ENCODE data around the gene CLDN22. TPM values are rescaled to one million over a fixed set of nuclear protein-coding genes. Genes with fewer than 3 reads are reported as not detected.
A peak's percentile ranks its signal among the peaks of the same experiment; 100 is the strongest.
"Not testable (repeated sequence)": the region's sequence is repeated elsewhere in the genome, so short reads cannot be mapped to it uniquely, and the experiment has no call there.

Gene CLDN22
- polyA plus RNA-seq, 5 donors, result 0.35 to 2.2 (median 0.95) TPM

DNA sequence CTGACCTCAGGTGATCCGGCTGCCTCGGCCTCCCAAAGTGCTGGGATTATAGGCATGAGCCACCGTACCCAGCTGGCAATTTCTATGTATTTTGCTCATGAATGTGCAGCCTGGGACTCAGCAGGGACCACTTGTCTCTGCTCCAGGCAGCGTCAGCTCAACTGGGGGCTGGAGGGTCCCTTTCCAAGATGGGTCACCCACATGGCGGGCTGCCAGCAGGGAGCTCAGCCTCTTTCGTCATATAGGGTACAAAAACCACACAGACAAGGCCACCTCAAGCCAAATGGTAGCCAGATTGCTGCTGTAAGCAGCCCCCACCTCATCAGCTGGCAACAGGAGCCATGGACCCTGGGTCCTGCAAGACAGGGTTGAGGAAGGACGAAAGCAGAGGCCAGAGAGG is 4.5 kb upstream of the CLDN22 start:
- no peak for DNase-seq

DNA sequence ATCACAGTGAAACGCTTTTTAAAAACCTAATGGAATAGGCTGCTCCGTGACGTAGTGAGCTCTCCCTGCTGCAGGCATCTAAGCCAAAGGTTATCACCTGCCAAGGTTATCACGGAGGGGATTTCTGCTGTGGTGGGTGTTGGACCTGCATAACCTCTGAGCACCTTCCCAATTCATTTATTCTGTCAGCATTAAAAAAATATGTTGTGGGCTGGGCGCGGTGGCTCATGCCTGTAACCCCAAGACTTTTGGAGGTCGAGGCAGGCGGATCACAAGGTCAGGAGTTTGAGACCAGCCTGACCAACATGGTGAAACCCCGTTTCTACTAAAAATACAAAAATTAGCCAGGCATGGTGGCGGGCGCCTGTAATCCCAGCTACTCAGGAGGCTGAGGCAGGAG is 4.0 kb upstream of the CLDN22 start:
- DNase-seq, result not testable (repeated sequence)

DNA sequence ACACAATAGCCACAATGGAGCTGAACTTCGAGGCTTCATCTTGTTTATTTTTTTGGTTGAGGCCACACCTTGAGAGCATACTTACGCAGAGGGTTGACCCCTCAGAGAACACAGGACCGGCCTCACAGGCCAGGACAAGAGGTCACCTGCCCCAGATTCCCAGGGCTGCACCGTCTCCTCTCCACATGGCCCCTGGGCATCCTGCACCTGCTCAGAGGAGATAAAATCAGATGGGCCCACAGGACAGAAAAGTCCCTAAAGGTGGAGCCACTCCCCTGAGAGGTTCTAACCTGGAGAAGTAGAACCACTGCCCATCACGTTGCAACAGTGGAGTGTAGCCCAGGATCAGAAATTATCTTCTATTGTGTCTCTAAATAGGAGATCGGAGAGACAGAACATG is 3.2 kb upstream of the CLDN22 start:
- DNase-seq, result no peak

GRCh38 chr4:183322326-183322725 is 2.2 kb upstream of the CLDN22 start, which contains the start of gene CLDN24:
CLDN24 (minus strand) TSS chr4:183322426; CDS start chr4:183322426, 0 bp downstream.
- DNase-seq, result no peak

GRCh38 chr4:183321516-183321915 is 1.4 kb upstream of the CLDN22 start:
- no peak for DNase-seq

DNA sequence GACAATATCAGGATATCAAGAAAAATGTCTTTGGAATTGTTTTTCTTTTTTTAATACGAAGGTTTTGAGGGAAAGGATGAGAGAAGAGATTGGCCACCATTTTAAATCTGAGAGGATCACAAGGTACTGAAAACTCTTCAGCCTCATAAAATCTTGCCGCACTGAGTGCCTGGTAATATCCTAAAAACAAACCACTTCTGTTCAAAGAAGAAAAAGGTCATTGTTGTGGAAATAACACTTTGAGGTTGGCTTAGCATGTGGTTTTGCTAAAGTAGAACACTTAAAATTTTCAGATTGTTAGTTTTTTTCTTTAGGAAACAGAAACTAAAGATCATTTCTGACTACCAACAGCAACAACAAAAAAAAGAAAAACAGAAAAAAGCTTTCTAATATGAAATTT is 1.0 kb upstream of the CLDN22 start:
- DNase-seq, result no peak

- DNase-seq, result no peak
Measured at GRCh38 chr4:183318656-183319055, 1.4 kb downstream of the CLDN22 start.

- no peak for DNase-seq
Measured at GRCh38 chr4:183314806-183315205, 5.3 kb downstream of the CLDN22 start.

- no peak for DNase-seq
Measured at GRCh38 chr4:183314336-183314735, 5.7 kb downstream of the CLDN22 start.

GRCh38 chr4:183312841-183313240 is 7.2 kb downstream of the CLDN22 start:
- DNase-seq, result no peak

DNA sequence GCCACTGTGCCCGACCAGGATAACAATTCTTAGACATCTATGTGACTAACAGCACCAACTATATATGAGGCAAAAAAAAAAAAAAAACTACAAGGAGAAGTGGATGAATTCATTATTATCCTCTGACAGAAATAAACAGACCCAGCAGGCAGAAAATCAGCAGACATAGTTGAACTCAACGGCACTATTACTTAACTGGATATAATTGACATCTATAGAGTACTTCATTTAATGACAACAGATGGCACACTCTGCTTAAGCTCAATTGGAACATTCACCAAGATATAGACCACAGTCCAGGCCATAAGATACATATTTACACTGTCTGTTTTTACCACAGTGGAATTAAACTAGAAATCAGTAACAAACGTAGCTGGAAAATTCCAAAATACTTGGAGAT is 13.3 kb downstream of the CLDN22 start:
- DNase-seq, result no peak

DNA sequence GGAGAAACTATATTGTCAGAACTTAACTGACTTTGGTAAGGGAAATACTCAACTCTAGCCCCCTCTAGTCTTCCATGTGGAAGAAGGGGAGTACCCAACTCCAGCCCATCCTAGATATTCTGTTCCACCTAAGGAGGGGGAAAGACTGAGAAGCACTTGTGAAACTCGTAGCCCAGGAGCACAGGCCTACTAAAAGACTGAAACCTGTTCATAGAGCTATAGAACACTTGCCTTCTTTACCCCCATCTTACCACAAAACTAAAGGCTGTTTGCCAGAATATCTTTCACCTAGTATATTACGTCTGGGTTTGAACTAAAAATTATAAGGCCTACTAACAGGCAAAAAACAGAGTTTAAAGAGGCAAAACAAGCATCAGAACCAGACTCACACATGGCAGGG is 15.5 kb downstream of the CLDN22 start:
- no peak for DNase-seq

DNA sequence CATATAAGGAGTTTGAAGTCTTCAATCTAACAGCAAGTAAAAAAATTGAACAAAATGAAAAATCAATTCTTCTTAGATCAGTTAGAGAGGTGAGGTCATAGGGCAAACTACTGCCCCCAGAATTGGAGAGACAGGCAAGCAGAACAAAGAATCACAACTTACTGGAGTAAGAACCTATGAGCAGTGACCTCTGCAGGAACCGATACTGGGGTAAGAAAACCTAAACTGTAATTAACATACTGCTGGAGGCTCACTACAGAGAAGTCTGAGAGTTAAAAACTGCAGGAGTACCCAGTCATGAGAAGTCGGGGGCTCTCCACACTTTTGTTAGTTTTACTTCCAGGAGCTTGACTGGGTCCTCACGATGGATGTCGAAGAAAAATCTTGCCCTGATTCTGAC is 16.0 kb downstream of the CLDN22 start:
- DNase-seq, result no peak

DNA sequence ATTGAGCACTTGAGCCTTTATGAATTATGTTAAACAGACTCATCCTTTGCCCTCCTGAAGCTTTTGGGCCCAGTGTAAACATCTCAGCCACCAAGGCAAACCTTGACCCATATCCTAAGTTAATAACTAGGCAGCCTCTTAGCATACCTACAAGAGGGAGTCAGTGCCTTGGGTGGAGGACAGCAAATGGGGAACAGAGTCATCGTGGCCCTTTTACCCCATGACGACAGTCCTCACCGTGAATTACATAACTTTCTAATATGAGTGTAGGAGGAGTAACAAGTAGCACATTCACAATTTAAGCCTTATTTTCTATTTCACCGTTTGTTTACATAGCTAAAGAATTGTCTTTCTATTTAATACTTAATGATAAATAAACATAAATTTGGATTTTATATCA is 16.8 kb downstream of the CLDN22 start:
- DNase-seq, result no peak

GRCh38 chr4:183300655-183301054 is 19.4 kb downstream of the CLDN22 start:
- DNase-seq, result no peak

- DNase-seq, result peak; percentile 27 to 30
Measured at GRCh38 chr4:183300070-183300469, 20.0 kb downstream of the CLDN22 start.

DNA sequence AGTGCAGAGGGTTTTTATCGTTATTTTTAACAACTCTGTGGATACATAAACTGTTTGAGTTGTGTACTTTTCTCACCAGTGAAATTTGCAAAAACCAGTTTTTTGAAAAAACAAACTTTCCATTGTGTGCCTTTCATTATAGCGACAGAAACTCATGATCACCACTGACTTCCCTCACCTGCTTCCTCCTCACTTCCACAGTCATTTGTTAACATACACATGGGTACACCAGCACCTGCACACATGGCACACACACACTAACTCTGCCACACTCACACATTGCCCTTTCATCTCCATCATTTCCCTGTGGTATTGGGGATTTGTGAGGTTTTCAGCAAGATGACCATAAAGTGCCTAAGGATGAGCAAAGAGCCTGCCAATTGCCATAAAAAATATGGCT is 20.6 kb downstream of the CLDN22 start:
- no peak for DNase-seq

GRCh38 chr4:183297675-183298074 is 22.4 kb downstream of the CLDN22 start:
- no peak for DNase-seq

DNA sequence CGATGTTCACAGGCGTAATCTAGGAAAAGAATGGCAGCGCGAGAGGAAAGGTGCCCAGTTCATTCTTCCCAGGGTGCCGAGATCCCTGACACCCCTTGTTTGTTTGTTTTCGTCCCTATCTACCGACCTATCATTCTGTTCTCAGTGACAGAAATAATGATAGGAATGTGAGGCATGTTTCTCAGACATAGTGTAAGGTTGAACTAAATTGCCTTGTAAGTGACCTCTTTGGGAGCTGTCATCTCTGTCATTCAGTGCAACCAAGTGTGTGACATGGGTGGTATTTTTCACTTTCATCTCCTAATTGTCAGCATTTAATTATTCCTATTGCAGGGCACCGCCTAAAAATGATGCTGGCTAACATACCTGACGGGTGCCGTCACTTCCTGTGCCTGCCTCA is 24.4 kb downstream of the CLDN22 start:
- no peak for DNase-seq

DNA sequence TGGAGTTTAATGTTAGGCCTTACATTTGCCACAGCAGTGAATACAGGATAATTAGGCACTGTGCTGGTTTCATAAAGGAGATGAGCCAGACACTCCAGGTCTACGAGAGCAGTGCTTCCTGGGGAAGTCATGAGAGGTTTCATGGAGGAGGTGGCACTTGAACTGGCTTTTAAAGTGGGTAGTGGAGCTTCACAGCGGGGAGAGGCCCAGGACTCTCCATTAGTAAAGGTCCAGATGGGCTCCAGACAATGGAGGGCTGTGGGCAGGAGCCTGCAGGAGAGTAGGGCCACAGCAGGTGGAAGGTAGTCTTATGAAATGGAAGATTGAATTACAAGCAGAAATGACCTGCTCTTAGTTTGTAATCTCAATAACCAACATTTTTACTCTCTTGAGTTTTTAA is 29.0 kb downstream of the CLDN22 start:
- no peak for DNase-seq

DNA sequence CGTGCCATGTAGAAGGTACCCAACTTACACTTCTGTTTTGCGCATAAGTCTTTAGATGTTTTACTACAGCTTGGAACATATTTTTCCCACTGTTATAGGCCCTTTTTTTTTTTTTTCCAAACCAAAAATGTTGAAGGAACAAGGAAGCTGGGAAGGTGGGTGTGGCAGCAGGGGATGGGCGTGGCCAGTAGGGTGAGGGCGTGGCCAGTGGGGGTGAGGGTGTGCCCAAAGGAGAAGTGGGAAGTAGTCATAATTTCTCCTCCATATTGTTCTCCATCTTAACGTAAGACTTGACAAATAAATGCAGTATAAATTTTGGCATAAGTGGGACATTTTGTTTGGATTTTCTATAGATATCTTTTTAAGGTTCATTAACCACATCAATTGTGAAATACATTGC is 30.4 kb downstream of the CLDN22 start:
- DNase-seq, result no peak

DNA sequence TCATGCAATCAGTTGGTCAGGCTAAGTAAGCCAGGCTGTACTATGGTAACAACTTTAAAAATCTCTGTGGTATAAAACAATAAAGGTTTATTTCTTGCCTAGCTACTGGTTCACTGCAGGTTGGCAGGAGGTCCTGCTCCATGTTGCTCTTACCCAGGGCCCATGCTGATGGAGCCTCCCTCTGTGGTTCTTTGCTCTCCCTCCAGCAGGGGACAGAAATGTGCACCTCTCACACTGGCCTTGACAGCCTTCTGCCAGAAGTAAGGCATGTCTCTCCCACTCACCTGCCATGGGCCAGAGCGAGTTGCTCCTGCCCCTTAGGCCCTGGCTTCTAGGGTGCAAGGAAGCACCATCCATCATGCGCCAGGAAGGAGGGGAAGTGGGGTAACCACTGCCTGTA is 31.1 kb downstream of the CLDN22 start:
- DNase-seq, result no peak

DNA sequence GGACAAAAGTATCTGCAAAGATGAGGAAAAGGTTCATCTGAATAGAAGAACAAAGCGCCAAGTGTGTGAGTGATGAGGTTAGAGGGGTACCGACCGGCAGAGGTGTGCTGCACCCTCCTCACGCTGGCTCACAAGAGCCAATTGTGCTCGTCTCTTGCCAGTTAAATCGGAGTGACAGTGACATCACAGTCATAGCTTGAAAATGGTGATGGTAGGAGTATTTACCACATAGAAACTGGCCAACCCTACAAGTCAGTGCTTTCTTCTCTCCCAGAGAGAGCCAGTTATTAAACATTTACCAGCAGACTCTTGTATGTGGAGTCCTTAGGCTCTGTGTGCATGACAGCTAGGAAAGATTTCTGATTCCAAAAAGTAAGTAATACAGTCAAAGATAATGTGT is 32.4 kb downstream of the CLDN22 start:
- DNase-seq, result no peak

DNA sequence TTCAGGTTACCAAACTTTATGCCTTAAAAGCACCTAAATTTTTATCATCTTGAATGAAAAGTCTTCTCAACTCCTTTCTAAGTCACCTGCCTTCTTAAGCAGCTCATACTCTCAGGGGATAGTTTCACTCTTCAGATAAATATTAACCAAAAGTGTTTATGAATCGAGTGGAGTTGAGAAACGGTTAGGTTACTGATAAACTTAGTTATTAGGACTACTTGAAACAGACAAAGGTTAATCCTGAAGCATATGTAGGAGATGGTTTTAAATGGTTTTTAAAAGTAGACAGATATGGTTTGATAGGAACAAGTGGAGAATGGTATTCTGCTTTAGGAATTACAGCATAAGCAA is 32.8 kb downstream of the CLDN22 start:
- DNase-seq, result no peak
